Measurements from ENCODE around the gene TMEM205.
"Not testable (repeated sequence)": the region's sequence is repeated elsewhere in the genome, so short reads cannot be mapped to it uniquely, and the experiment has no call there.

The TMEM205 gene

DNA sequence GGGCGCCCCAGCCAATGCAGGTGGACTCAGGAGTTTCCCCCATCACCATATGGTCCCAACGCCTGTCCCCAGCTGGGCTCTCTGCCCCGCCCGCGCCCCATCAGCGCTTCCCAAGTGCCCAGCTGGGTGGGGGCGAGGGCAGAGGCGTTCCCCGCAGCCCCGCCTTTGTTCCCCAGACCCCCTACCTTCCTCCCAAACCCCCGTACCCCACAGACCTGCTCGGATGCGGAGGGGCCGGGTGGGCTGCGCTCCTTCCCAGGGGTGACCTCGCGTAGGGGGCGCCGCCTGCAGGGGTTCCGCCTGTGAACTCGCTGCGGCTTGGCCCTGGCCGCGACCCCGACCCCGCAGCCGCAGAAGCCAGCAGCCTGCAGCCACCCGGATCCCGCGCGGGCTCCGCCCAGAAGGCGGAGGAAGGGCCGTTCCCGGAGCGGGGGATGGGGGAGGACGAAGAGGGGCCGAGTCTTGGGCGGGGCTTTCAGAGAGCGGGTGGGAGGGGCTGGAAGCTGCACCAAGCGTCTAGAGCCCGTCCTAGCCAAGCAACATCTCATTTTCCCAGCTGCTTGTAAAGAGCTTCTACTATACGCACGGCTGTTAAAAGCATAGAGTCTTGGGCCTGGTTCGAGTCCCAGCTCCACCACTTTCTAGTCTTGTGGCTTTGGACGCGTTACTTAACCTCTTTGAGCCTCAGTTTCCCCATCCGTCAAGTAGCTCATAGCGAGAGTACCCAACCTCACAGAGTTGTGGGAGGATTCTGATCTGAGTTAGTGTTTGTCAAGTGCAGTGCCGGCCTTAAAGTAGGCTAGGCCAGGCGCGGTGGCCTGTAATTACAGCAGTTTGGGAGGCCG is 6.6 kb downstream of the TMEM205 start, which contains the start of gene RAB3D:
RAB3D (minus strand) TSS at position 404 of the 845 bp plus-strand sequence. CDS start 2,258 bp downstream, outside the sequence.
- no peak for DNase-seq (ENCODE audit: low spot score)

- DNase-seq (ENCODE audit: low spot score) = no peak
Measured at GRCh38 chr19:11338569-11339253, 7.4 kb downstream of the TMEM205 start.

DNA sequence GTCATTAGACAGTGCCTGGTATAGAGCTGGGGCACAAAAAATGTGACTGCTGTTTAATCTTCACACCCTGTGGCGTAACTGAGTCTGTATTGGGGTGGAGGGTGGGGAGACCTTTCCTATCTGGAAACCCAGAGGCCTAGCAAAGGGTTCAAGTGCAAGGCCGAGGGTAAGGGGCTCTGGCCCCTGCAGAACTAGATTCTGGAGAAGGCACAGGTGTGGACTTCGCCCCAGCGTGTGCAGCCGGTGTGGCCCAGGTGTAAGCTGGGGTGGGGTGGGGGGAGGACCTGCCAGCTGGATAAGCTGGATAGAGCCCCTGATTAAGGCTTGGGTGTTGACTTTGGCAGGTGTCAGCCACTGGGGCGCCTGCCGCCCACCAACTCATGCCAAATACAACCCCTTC is 7.9 kb downstream of the TMEM205 start:
- no peak for DNase-seq (ENCODE audit: low spot score)

- DNase-seq (ENCODE audit: low spot score) = no peak
Measured at GRCh38 chr19:11337080-11337479, 9.0 kb downstream of the TMEM205 start.

DNA sequence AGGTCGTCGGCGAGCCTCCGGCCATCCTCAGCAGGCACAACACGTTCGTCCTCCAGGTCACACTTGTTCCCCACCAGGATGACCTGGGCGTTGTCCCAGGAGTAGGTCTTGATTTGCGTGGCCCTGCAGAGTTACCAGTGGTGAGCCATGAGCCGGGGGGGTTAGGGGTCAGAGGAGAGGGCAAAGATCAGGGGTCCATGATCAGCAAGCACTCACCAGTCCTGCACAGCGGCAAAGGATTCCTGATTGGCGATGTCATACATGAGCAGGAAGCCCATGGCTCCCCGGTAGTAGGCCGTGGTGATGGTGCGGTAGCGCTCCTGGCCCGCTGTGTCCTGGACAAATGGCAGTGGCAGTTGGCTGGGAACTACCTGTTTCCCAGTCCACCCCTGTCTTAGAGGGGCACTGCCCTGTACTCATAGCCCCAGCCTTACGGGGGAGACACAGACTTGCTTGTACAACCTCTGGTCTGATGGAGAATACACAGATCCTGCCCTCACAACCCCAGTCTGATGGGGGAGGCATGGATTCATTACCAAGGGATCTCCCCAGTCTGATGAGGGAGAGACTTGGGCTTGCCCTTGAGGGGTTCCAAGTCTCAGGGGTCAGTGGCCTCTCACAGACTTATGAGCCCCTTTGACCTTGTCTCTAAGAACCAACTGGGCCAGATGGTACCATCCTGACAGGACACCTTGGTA is 10.5 kb downstream of the TMEM205 start:
- DNase-seq (ENCODE audit: low spot score) = no peak

GRCh38 chr19:11333838-11334237 is 12.2 kb downstream of the TMEM205 start:
- DNase-seq (ENCODE audit: low spot score) = not testable (repeated sequence)

- no peak for DNase-seq (ENCODE audit: low spot score)
Measured at GRCh38 chr19:11332822-11333221, 13.2 kb downstream of the TMEM205 start.

DNA sequence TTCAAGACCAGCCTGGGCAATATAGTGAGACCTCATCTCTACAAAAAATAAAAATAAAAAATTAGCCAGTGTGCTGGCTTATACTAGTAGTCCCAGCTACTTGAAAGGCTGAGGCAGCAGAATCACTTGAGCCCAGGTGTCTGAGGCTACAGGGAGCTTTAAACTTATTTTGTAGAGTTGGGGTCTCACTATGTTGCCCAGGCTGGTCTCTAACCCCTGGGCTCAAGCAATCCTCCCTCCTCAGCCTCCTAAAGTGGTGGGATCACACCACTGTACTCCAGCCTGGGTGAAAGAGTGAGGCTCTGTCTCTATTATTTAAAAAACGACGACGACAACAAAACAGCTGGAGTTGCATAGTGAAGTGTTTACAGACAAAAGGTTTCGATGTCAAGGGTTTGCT is 14.6 kb downstream of the TMEM205 start:
- no peak for DNase-seq (ENCODE audit: low spot score)

DNA sequence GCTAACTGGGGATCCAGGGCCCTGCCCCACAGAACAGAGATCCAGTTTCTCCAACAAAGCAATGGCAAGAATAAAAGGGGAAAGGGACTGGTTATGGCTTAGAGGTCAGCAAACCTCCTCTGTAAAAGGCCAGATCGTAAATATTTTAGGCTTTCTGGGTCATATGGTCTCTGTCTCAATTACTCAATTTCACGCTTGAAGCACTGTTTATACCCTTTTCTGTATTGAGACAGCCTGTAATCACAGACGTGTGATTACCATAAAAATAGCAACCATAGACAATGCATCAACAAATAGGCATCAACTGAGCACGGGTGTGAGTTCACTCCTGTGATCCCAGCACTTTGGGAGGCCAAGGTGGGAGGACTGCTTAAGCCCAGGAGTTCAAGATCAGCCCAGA is 15.9 kb downstream of the TMEM205 start:
- no peak for DNase-seq (ENCODE audit: low spot score)

DNA sequence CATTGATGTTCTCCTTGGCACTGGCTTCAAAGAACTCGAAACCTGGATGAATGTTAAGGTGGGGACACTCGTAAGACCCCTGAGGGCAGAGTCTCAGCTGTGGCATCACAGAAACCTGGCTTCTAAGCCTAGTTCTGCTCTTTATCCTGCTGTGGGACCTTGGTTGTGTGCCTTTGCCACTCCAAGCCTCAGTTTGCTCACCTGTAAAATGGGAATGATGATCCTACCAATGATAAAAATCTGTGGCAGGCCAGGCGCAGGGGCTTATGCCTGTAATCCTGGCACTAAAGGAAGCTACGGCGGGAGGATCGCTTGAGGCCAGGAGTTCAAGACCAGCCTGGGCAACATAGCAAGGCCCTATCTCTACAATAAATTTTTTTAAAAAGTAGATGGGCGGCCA is 20.5 kb downstream of the TMEM205 start:
- DNase-seq (ENCODE audit: low spot score) = no peak

DNA sequence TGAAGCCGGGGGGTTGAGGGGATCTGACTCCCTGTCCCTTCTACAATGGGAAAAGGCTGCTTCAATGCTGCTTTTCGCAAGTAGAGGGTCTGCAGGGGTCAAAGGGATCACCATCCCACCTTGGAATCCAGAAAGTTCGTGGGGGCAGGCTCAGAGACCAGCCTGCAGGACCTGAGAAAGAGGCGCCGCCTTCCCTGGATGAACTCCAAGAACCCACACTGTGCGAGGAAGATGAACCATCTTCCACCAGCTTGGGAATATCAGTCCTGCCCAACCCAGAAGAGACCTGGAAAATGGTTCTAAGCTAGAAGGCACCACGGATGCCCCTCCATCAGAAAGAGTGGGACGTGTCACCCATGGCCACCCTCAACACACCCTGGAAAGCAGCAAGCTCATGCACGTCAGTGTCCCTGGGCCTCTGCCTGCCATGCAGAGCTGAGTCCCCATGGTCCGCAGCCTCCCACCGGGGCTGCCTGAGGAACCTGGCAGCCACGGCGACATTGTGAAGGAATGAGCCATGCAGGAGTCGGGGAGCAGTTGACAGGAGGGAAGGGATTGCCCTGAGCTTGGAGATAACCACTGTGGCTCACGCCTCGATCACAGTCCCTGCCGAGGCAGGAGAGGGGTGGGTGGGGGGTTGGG is 21.2 kb downstream of the TMEM205 start:
- DNase-seq (ENCODE audit: low spot score) = no peak

- DNase-seq (ENCODE audit: low spot score) = no peak
Measured at GRCh38 chr19:11324079-11324661, 21.9 kb downstream of the TMEM205 start.

- DNase-seq (ENCODE audit: low spot score) = no peak
Measured at GRCh38 chr19:11323601-11324078, 22.4 kb downstream of the TMEM205 start.

GRCh38 chr19:11322269-11323024 is 23.6 kb downstream of the TMEM205 start:
- no peak for DNase-seq (ENCODE audit: low spot score)

- no peak for DNase-seq (ENCODE audit: low spot score)
Measured at GRCh38 chr19:11321191-11322126, 24.6 kb downstream of the TMEM205 start.

GRCh38 chr19:11320278-11320995 is 25.6 kb downstream of the TMEM205 start:
- DNase-seq (ENCODE audit: low spot score) = not testable (repeated sequence)

DNA sequence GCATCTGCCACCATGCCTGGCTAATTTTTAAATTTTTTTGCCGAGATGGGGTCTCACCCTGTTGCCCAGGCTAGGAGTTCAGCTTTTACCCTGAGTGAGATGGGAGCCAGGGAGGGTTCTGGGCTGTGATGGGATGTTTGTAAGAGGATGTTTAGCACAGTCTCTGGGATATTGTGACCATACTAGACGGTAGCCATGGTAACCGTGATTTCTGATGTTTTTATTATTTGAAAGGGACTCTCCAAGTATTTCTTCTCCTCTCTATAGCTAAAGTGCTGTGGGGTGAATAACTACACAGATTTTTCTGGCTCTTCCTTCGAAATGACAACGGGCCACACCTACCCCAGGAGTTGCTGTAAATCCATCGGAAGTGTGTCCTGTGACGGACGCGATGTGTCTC is 39.7 kb downstream of the TMEM205 start:
- no peak for DNase-seq (ENCODE audit: low spot score)

GRCh38 chr19:11304936-11305335 is 41.1 kb downstream of the TMEM205 start:
- no peak for DNase-seq (ENCODE audit: low spot score)

DNA sequence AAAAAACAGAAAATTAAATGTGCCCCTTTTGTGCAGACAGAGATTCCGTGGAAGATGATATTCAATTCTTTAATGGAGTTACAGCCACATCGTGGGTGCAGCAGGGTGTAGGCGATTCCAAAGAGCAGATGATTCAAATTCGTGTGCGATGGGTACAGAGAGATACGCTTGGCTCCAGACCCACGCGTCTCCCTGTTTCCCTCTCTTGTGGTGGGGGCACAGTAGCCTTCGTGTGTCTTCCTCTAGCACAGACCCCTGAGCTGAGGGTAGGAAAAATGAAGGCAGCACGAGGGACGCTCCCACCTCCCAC is 45.3 kb downstream of the TMEM205 start:
- no peak for DNase-seq (ENCODE audit: low spot score)
